Ovary (tissue), 3 donors: ENCODE data around the gene PTPRN2.

Source experiments
- EP300 ChIP-seq: sonication (generic); formaldehyde crosslinking; IDR thresholded peaks from one replicate; pipeline ENCODE4 v1.6.1; 2017; ENCODE audit warnings: antibody characterized with exemption
- POLR2A ChIP-seq: fragments of 450-650 bp; IDR thresholded peaks from one replicate; pipeline ENCODE4 v1.6.1; 2017; ENCODE audit warnings: antibody characterized with exemption, mild to moderate bottlenecking, moderate library complexity
- TF ChIP-seq, protein P1 (sequence below), 3 donors: fragments of 450-650 bp in 2 of 3; fragments of 200-600 bp in 1 of 3; IDR thresholded peaks; one replicate each; pipeline versions ENCODE4 v1.5.1 to v1.8.0; 2016 to 2022; ENCODE audit warnings: antibody characterized with exemption in 3 of 3, mild to moderate bottlenecking in 1 of 3
- donor health status: DM: no; HTN: no; CAD: no.

DNA sequence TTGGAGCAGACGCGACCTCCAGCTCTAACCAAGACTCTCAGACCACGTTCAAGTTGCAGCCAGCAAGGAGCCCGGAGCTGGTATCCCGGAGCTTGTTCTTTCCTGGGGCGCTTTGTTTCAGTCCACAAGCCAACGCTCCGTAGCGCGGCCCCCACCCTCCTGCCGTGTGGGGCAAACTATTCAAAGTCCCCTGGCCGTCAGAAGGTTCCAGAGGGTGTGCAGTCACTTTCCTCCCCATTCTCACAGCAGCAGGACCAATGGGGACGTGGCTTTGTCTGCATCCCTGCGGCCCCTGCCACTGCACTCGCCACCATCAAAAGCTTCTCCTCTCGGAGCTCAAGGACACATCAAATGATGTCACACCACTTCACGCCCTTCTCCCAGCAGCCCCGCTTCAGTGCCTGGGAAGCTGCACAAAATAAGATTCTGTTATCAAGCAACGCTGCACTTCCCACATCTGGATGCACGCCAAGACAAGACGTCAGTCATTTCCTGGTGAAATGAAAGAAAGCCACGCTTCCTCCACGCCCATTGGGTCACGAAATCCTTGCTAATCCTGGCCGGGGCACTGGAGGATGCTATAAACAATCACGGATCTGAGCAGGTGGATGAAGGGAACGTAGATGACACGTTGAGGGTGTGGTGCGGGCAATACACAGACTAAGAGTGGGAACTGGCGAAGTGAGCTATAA, 348.2 kb downstream of the PTPRN2 start:
- TF ChIP-seq POLR2A: no peak
- no peak for TF ChIP-seq EP300
- TF ChIP-seq, protein P1, sequence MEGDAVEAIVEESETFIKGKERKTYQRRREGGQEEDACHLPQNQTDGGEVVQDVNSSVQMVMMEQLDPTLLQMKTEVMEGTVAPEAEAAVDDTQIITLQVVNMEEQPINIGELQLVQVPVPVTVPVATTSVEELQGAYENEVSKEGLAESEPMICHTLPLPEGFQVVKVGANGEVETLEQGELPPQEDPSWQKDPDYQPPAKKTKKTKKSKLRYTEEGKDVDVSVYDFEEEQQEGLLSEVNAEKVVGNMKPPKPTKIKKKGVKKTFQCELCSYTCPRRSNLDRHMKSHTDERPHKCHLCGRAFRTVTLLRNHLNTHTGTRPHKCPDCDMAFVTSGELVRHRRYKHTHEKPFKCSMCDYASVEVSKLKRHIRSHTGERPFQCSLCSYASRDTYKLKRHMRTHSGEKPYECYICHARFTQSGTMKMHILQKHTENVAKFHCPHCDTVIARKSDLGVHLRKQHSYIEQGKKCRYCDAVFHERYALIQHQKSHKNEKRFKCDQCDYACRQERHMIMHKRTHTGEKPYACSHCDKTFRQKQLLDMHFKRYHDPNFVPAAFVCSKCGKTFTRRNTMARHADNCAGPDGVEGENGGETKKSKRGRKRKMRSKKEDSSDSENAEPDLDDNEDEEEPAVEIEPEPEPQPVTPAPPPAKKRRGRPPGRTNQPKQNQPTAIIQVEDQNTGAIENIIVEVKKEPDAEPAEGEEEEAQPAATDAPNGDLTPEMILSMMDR (IDR thresholded peaks at IDR 0.05): no peak
